Panc1 (cell line): ENCODE data around the gene SLC52A3. TPM values are rescaled to one million over a fixed set of nuclear protein-coding genes. Genes with fewer than 3 reads are reported as not detected.

Source experiments
- ATAC-seq: fragments of 200-7000 bp; cut with Tn5 transposase; 2 replicates; pipeline ENCODE4 v1.9.1; 2020; ENCODE audit warnings: mild to moderate bottlenecking, moderate library complexity
- BruUV-seq: library from RNA; stranded (reverse); fragments of 400-500 nt; replicated peaks from 2 replicates; lab custom pipeline; 2021; lab: Mats Ljungman, UMichigan
- CTCF ChIA-PET: fragments of 300-600 bp; sonication (Branson Sonifier 250); formaldehyde crosslinking; loops from one replicate; lab custom pipeline; 2022; ENCODE audit warnings: antibody characterized with exemption; lab: Charles Lee
- POLR2A ChIA-PET: fragments of 300-600 bp; sonication (Branson Sonifier 250); formaldehyde crosslinking; loops from one replicate; lab custom pipeline; 2022; ENCODE audit warnings: antibody characterized with exemption; lab: Charles Lee
- DNase-seq: peaks from one replicate; pipeline ENCODE4 v3.0.0-alpha.2; 2010; ENCODE audit warnings: low read depth, low spot score
- H3K27ac ChIP-seq: 2 replicates; pipeline ENCODE4 v1.5.1; 2011; ENCODE audit warnings: mild to moderate bottlenecking, low read length, inconsistent platforms
- H3K27me3 ChIP-seq: fragments of 200-500 bp; sonication (Bioruptor generic); 2 replicates; pipeline ENCODE4 v1.6.0; 2014; ENCODE audit warnings: low read length, inconsistent platforms; ENCODE audit not compliant: control insufficient read depth, insufficient read depth
- H3K36me3 ChIP-seq: fragments of 200-500 bp; sonication (Bioruptor generic); 2 replicates; pipeline ENCODE4 v1.5.1; 2014; ENCODE audit warnings: inconsistent platforms, mild to moderate bottlenecking, low read length, moderate library complexity; ENCODE audit not compliant: control insufficient read depth, insufficient read depth
- H3K4me1 ChIP-seq: 2 replicates; pipeline ENCODE4 v1.5.1; 2011; ENCODE audit warnings: inconsistent platforms, mild to moderate bottlenecking, low read length, moderate library complexity; ENCODE audit not compliant: control insufficient read depth, insufficient read depth
- H3K4me3 ChIP-seq, 2 experiments: 2 replicates each; pipeline ENCODE4 v1.5.1; 2011 to 2012; ENCODE audit warnings: low read depth in 2 of 2, low read length in 2 of 2, mild to moderate bottlenecking in 2 of 2, inconsistent platforms in 1 of 2, moderate library complexity in 1 of 2
- H3K9me3 ChIP-seq: fragments of 200-500 bp; sonication (Bioruptor generic); 2 replicates; pipeline ENCODE4 v1.5.1; 2014; ENCODE audit warnings: low read depth, mild to moderate bottlenecking, inconsistent platforms, low read length, moderate library complexity; ENCODE audit not compliant: control insufficient read depth, insufficient read depth
- POLR2AphosphoS5 ChIP-seq: IDR thresholded peaks from 2 replicates; pipeline ENCODE4 v1.6.1; 2012; ENCODE audit warnings: mild to moderate bottlenecking, low read depth, low read length, moderate library complexity
- REST ChIP-seq, 2 experiments: IDR thresholded peaks; 2 replicates each; pipeline ENCODE4 v1.6.1; 2011 to 2012; ENCODE audit warnings: low read depth in 2 of 2, control low read depth in 1 of 2, low read length in 1 of 2, mild to moderate bottlenecking in 1 of 2, moderate library complexity in 1 of 2; ENCODE audit not compliant: insufficient read depth in 1 of 2
- SIN3A ChIP-seq: IDR thresholded peaks from 2 replicates; pipeline ENCODE4 v1.6.1; 2012; ENCODE audit warnings: low read depth, mild to moderate bottlenecking, low read length, moderate library complexity, borderline replicate concordance; ENCODE audit not compliant: insufficient read depth
- TCF7L2 ChIP-seq: IDR thresholded peaks from 2 replicates; pipeline ENCODE4 v1.6.1; 2011; ENCODE audit warnings: mild to moderate bottlenecking, low read depth, low read length, inconsistent platforms
- in situ Hi-C: cut with HindIII; loops from 2 replicates; pipeline ENCODE4 v1.10.0; 2016; ENCODE audit warnings: low sequenced_read_pairs, low pct_unique_long_range_greater_than_20kb
- intact Hi-C: fragments of 100-400 bp; cut with micrococcal nuclease; formaldehyde crosslinking; loops from one replicate; pipeline ENCODE4 v1.10.0; 2022; ENCODE audit not compliant: unreplicated experiment
- total RNA-seq: library from RNA; stranded (reverse); gene quantifications from one replicate; pipeline ENCODE4 v1.2.1, GENCODE V29; 2021; ENCODE audit not compliant: unreplicated experiment
- TF ChIP-seq, protein P1 (sequence below): fragments of 450-650 bp; IDR thresholded peaks from 2 replicates; pipeline ENCODE4 v1.5.1; 2017; ENCODE audit warnings: mild to moderate bottlenecking

The SLC52A3 gene
- total RNA-seq, 1 experiment from 2014 or later, result 6.4 TPM

DNA sequence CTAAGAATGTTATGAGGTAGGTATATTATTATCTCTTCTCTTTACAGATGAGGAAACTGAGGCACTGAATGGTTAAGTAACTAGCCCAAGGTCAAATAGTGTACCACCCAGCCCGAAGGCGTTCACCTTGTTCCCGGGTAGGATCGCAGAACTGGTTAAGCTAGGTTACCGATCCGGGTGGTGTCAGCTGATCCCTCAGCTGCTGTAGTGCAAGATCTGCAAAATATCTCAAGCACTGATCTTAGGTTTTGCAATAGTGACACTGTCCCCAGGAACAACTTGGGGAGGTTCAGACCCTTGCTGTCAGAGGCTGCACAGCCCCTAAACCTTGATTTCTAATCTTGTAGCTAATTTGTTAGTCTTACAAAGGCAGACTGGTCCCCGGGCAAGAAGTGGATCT lies 28.1 kb downstream of the SLC52A3 start:
- Histone ChIP-seq H3K27ac (no peak overlapping the region), H3K9me3 (peaks cover 9% of the 10 kb centered on the region; the same call in 1 of the 2 replicates), H3K4me3 (no peak overlapping the region), H3K27me3 (peaks cover 2% of the 10 kb centered on the region), H3K4me1 (no peaks in the 10 kb centered on the region), H3K36me3 (no peaks in the 10 kb centered on the region)
- ChIA-PET CTCF (interaction anchor here (0.5 to 2.0 kb wide), 7 partner anchors 19 to 386 kb away, joined by 3 to 8 read pairs (median 3); no protein-coding TSS in a partner anchor), POLR2A (no interaction called here)
- in situ Hi-C loops, result no loop called here
- no peak for TF ChIP-seq TCF7L2
- TF ChIP-seq POLR2AphosphoS5, result no peak
- TF ChIP-seq SIN3A, result no peak
- no peak for TF ChIP-seq REST (IDR thresholded peaks at IDR 0.05; ENCODE audit: insufficient read depth in 1 of 2, low read depth in 2 of 2, low read length in 1 of 2)
- TF ChIP-seq, protein P1, sequence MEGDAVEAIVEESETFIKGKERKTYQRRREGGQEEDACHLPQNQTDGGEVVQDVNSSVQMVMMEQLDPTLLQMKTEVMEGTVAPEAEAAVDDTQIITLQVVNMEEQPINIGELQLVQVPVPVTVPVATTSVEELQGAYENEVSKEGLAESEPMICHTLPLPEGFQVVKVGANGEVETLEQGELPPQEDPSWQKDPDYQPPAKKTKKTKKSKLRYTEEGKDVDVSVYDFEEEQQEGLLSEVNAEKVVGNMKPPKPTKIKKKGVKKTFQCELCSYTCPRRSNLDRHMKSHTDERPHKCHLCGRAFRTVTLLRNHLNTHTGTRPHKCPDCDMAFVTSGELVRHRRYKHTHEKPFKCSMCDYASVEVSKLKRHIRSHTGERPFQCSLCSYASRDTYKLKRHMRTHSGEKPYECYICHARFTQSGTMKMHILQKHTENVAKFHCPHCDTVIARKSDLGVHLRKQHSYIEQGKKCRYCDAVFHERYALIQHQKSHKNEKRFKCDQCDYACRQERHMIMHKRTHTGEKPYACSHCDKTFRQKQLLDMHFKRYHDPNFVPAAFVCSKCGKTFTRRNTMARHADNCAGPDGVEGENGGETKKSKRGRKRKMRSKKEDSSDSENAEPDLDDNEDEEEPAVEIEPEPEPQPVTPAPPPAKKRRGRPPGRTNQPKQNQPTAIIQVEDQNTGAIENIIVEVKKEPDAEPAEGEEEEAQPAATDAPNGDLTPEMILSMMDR, result no peak
- ATAC-seq, result no peak
- DNase-seq, result no peak
- no TSS peak for BruUV-seq
- intact Hi-C loops, result no loop called here

- intact Hi-C loops, result no loop called here
- no peak for TF ChIP-seq POLR2AphosphoS5
- TF ChIP-seq, protein P1, result no peak
- TF ChIP-seq TCF7L2, result no peak
- no peak for TF ChIP-seq REST (IDR thresholded peaks at IDR 0.05; ENCODE audit: insufficient read depth in 1 of 2, low read depth in 2 of 2, low read length in 1 of 2)
- no peak for TF ChIP-seq SIN3A
- BruUV-seq, result no TSS peak
- in situ Hi-C loops, result no loop called here
- ChIA-PET CTCF (interaction anchor here (0.5 to 2.0 kb wide), 8 partner anchors 11 to 261 kb away, joined by 3 to 8 read pairs (median 5); partner anchors contain the start of gene SLC52A3), POLR2A (no interaction called here)
- peaks cover 2% of the 10 kb centered on the region for H3K27me3 ChIP-seq
- H3K27ac ChIP-seq, result no peak overlapping the region
- H3K4me1 ChIP-seq, result no peaks in the 10 kb centered on the region
- no peak for DNase-seq
- H3K9me3 ChIP-seq, result peaks cover 8% of the 10 kb centered on the region; the same call in 1 of the 2 replicates
- H3K4me3 ChIP-seq, result no peak overlapping the region
- no peaks in the 10 kb centered on the region for H3K36me3 ChIP-seq
- ATAC-seq, result no peak
Observed at GRCh38 chr20:739736-740135, 28.6 kb downstream of the SLC52A3 start.
